ENCODE data around the gene AUTS2.

AUTS2 gene

DNA sequence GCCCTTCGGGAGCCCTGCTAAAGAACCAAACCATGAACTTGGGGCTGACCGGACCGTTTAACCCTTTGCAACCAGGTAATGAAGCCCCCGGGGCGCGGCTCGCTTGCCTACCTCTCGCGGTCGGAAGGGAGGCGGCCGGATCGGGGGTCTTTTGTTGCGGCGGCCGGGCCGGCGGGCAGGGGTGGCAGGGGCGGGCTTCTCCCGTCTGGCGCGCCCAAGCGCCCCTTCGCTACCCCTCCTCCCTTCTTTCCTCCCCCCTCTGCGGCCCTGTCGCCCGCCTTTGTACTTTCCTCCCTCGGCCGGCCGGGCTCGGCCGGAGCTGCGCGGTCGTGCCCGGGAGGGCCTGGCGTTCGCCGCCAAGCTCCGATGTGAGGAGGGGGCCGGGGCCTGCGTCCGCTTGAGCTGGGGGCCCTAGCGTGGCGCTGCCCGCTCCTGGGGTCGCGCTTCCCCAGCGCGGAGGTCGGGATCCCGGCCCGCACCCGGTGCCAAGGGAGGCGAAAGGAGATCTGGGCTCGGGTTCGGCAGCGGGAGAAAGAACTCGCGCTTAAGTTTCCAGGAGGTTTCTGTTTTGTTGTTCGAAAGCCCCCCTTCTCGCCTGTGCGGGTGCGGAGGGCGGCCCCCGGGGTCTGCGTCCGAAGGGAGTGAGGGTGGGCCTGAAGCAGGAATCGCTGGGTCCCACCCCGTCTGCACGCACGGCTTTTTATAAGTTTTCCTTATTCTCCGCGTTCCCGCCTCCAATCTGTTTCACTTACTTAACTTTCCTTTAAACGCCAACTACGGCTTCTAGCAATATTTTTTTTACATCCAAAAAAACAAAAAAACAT, 1096.9 kb downstream of the AUTS2 start:
- DNase-seq (ENCODE audit: low spot score) = peak; percentile 44

DNA sequence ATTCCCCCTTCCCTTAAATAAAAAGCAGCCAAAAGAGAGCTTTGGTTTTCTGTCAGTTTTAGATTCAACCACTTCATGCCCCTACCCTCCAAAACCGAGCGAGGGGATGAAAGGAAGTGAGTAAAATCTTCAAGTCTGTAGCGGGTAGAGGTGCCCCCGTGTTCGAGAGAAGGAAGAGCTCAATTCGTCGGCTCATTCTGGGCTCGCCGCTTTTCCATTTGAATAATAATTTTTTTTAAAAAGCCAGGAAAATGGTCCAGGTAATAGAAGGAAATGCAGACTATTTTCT, 1097.5 kb downstream of the AUTS2 start:
- DNase-seq (ENCODE audit: low spot score) (peak; percentile 27), FAIRE-seq (no peak)

More for the DNA sequence above, 1096.9 kb downstream of the AUTS2 start:
- FAIRE-seq = no peak

GRCh38 chr7:70696201-70696754, 1098.0 kb downstream of the AUTS2 start:
- no peak for FAIRE-seq
- peak; percentile 18 for DNase-seq (ENCODE audit: low spot score)

DNA sequence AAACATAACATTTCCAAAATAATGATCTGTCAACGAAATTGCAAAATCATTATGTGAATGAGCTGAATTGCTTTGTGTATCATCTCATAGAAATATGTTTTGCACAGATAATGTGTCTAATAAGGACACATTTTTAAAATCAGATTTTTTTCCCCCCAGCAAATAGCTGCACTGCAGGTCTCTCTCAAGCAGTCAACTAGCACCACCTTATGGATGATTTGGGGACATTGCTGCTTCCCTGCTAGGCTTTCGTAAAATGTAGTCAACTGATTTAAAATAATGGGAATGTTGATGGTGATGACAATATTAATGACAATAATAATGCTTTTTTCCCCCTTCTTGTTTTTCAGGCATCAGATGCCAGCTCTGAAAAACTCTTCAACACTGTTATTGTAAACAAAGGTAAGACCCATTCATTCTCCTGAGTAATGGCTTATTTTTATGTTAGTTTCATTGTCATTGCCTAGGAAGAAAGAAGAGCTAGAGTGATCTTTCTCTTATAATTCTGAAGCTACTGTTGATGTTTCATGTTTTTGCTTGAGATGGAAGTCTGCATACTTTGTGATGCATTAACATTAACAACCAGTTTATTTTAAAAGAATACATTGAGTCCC, 1100.1 kb downstream of the AUTS2 start:
- peak; percentile 37 for FAIRE-seq
- DNase-seq (ENCODE audit: low spot score) = peak; percentile 62

- DNase-seq (ENCODE audit: low spot score) = no peak
- FAIRE-seq = no peak
Measured at GRCh38 chr7:70699271-70699670, 1101.0 kb downstream of the AUTS2 start.

DNA sequence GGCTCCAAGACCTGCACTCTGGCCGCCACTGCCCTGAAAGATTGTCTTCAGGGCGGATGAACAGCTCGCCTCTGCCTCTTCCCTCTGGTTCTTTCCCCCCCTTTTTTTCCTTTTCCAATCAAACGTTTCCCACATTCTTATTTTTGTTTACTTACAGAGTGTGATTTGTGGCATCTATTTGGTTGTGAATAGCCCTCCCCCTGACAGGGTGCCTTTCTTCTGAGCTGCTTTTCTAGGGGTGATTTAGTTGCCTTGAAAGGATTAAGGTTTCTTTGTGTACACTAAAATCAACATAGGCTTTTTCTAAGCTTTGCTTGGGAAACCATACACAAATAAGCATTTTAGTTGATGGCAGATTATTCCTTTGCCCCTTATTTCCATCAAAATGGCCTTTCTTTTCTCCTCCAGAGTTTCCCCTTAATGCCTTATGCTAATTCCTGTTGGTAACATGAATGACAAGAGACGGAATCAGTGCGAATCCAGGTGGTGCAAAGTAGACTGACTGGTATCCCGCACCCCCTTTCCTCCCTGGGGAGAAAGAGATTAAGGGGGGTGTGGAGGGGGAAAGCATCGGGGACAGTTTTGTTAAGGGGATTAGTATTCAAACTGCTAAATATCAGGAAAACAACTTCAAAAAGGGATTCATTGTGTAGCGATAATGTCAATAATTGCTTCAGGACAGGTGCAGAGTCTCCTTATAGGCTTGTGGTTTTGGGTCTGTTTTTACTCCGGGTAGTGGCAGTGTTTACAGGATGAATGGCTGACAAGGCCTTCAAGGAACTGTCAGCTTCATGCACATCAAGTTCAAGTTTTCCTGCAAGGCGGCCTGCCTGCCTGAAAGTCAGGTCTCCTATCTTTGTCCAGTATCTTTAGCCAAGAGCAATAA, 1102.0 kb downstream of the AUTS2 start:
- DNase-seq (ENCODE audit: low spot score) (no peak), FAIRE-seq (no peak)

GRCh38 chr7:70700941-70701425, 1102.7 kb downstream of the AUTS2 start:
- FAIRE-seq (no peak), DNase-seq (ENCODE audit: low spot score) (no peak)

DNA sequence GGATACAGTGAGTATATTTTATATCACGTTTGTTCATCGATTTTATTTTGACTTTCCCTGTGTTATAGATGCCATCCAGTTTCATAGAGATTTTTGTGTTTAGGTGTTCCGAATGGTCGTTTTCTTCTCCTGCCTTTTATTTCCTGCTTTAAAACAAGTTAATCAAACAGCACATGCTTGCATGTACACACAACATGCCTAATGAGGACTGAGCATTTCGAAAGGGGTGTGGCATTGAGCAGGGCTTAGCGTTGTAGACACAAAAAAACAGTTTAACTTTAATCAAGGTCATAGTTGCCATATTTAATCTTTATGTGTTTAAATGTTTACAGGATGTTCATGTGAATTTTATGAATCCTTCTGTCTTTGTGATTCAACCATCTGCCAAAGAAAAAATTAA, 1103.2 kb downstream of the AUTS2 start:
- FAIRE-seq (no peak), DNase-seq (ENCODE audit: low spot score) (no peak)

- DNase-seq (ENCODE audit: low spot score) = no peak
- FAIRE-seq = no peak
Measured at GRCh38 chr7:70701991-70702390, 1103.7 kb downstream of the AUTS2 start.

DNA sequence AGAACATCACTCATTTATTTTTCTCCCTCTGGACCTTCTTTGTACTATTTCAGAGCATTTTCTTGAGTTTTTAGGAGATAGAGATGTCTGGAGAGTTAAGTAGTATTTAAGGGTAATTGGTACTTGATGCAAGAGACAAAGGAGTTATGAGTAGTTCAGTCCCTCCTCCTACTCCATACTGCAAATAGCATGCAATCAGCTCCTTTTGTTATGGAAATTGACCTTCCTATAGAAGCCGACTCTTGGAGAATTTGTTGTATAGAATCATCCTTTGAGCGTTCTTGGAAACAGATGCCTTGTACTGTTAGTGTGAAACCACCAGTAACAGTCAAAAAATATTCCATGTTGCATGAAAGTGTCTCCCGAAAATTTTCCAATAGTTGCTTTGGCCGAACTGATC, 1105.5 kb downstream of the AUTS2 start:
- FAIRE-seq = no peak

GRCh38 chr7:70704831-70705346, 1106.6 kb downstream of the AUTS2 start:
- no peak for FAIRE-seq
- no peak for DNase-seq (ENCODE audit: low spot score)

More for the DNA sequence above, 1105.5 kb downstream of the AUTS2 start:
- DNase-seq (ENCODE audit: low spot score) = no peak

DNA sequence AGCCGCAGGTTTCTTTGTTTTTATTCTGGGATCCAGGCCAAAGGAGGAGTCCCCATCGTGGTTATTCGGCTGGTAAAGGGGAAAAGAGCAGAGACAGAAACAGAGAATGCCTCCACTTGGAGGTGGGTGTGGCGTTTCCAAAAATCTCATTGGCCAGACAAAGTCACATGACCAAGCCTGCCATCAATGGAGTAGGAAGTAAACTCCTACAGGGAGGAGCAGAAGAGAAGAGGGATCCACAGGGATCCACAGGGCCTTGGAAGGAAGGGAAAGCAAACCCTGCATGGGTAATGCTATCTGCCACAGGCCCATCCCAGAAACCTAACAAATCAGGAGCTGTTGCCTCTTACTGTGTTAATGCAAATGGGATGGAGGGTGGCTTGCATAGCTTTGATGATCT, 1107.9 kb downstream of the AUTS2 start:
- FAIRE-seq (no peak), DNase-seq (ENCODE audit: low spot score) (no peak)

DNA sequence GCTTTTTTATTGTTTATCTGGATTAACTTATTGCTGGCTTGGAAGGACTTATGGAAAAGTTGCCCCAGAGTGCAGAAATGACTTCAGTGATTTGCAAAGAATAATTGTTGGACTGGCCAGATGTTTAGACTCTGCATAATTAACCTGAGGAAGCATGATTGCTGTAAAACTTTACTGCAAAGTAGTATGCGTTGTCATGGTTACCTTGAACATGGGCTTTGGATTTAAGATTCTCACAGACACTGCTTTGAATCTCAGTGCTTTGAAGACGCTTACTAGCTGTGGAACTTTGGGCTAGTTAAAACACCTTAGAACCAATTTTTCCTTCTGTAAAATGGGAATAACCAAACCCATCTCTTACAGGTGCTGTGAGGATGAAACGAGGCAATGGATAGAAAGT, 1108.4 kb downstream of the AUTS2 start:
- FAIRE-seq = no peak

GRCh38 chr7:70707823-70708243, 1109.6 kb downstream of the AUTS2 start:
- no peak for FAIRE-seq
- DNase-seq (ENCODE audit: low spot score) = no peak

More for the DNA sequence above, 1108.4 kb downstream of the AUTS2 start:
- no peak for DNase-seq (ENCODE audit: low spot score)

GRCh38 chr7:70710011-70710480, 1111.8 kb downstream of the AUTS2 start:
- peak; percentile 82 for FAIRE-seq

GRCh38 chr7:70710651-70711050, 1112.4 kb downstream of the AUTS2 start:
- FAIRE-seq = peak; percentile 74
- DNase-seq (ENCODE audit: low spot score) = no peak

More at GRCh38 chr7:70710011-70710480, 1111.8 kb downstream of the AUTS2 start:
- DNase-seq (ENCODE audit: low spot score) = peak; percentile 90

- DNase-seq (ENCODE audit: low spot score) (no peak), FAIRE-seq (no peak)
Measured at GRCh38 chr7:70711452-70711851, 1113.2 kb downstream of the AUTS2 start.

DNA sequence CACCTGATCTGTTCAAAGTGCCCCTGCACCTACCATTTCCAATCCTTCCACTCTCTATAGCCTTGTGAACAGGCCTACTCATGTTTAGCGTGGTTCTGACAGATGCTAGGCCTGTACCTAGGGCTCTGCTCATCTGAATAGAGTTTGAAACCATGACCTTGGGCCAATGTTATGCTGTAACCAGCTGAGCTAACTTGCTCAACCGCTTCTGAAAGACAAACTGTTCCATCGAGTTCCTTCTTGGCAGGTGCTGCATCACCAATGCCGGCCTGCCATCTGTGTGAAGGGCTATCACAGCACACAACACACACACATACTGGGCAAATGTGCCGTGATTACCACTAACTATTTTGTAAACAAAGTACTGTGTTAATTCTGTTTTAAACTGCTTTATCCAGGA, 1114.7 kb downstream of the AUTS2 start:
- FAIRE-seq = no peak

GRCh38 chr7:70714506-70715038, 1116.3 kb downstream of the AUTS2 start:
- FAIRE-seq (peak; percentile 78), DNase-seq (ENCODE audit: low spot score) (no peak)

More for the DNA sequence above, 1114.7 kb downstream of the AUTS2 start:
- DNase-seq (ENCODE audit: low spot score) = no peak

DNA sequence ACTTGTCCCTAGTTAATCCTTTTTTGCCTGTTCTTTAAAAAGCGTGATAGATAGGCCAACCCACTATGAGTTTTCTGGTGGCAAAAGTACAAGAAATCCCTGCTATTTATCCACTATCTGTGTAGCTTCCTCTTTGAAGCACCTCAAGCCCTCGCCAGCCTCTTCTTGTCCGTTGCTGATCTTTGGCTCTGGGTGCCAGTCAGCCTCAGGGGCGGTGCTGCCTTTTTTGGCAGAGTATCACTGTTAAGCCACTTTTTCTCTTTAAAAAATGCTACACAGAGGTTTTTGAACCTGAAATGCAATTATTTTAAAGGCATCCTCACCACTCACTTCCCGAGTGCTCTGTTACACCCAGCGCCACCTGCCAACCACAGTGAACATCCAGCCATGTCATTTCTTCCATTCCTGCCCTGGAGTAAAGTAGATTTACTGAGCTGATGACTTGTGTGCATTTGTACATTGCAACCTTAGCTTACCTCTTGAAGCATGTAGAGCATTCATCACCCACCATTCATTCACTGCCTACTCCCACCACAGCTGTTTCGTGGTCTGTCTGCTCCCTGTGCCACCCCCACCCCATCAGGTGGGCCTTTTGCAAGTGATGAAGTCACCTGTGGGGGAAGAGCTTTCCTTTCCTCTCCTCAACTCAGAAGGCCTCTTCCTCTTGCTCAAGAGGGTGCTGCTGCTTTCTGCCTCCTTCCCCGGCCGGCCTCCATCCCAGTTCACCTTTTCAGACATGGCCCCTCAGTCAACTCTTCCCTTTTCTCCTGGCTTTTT, 1119.5 kb downstream of the AUTS2 start:
- no peak for DNase-seq (ENCODE audit: low spot score)
- FAIRE-seq = peak; percentile 30
